Upper lobe of left lung (tissue), 4 donors: ENCODE results near the gene SUCO.

Experiments
- CTCF ChIP-seq, 6 experiments: fragments of 450-650 bp in 4 of 6; fragments of 200-600 bp in 2 of 6; sonication (generic) in 2 of 6; IDR thresholded peaks; one replicate each; pipeline ENCODE4 v1.5.1; 2016 to 2019; ENCODE audit warnings: antibody characterized with exemption in 6 of 6
- EP300 ChIP-seq, 4 donors: sonication (generic); formaldehyde crosslinking; IDR thresholded peaks; one replicate each; pipeline ENCODE4 v1.5.1; 2017; ENCODE audit warnings: antibody characterized with exemption in 4 of 4, control low read depth in 2 of 4
- POLR2A ChIP-seq, 4 donors: fragments of 450-650 bp; IDR thresholded peaks; one replicate each; pipeline ENCODE4 v1.5.1; 2016 to 2017; ENCODE audit warnings: antibody characterized with exemption in 4 of 4, mild to moderate bottlenecking in 2 of 4

- TF ChIP-seq CTCF (IDR thresholded peaks at IDR 0.05) (no peak), EP300 (IDR thresholded peaks at IDR 0.05) (no peak), POLR2A (IDR thresholded peaks at IDR 0.05) (no peak)
Observed at GRCh38 chr1:172661107-172661506, 128.2 kb downstream of the SUCO start.
